Gastrocnemius medialis (tissue), 4 donors: ENCODE measurements around the gene BBS9. TPM values are rescaled to one million over a fixed set of nuclear protein-coding genes. Genes with fewer than 3 reads are reported as not detected.

Experiments used
- ATAC-seq, 2 donors: fragments of 150-250 bp; one replicate each; pipeline ENCODE4 v1.9.1; 2016
- DNase-seq, 2 donors: peaks; one replicate each; pipeline ENCODE4 v3.0.0-alpha.2; 2019
- H3K27ac ChIP-seq, 4 donors: fragments of 200-600 bp; sonication (generic); 1 replicate in 1 of 4; 2 replicates in 3 of 4; pipeline ENCODE4 v1.5.1; 2016 to 2018; ENCODE audit warnings: mild to moderate bottlenecking in 2 of 4, moderate library complexity in 1 of 4
- H3K27me3 ChIP-seq, 3 donors: fragments of 200-600 bp; sonication (generic) in 2 of 3; 1 replicate in 1 of 3; 2 replicates in 2 of 3; pipeline versions ENCODE4 v1.5.1 to v1.6.0; 2016 to 2019; ENCODE audit warnings: mild to moderate bottlenecking in 1 of 3, moderate library complexity in 1 of 3
- H3K36me3 ChIP-seq, 2 donors: fragments of 200-600 bp; sonication (generic) in 1 of 2; one replicate each; pipeline ENCODE4 v1.5.1; 2017 to 2018
- H3K4me1 ChIP-seq, 2 donors: fragments of 200-600 bp; sonication (generic) in 1 of 2; one replicate each; pipeline ENCODE4 v1.5.1; 2016 to 2017; ENCODE audit warnings: mild to moderate bottlenecking in 2 of 2
- H3K4me3 ChIP-seq, 4 donors: fragments of 200-600 bp; sonication (generic) in 3 of 4; 1 replicate in 1 of 4; 2 replicates in 3 of 4; pipeline ENCODE4 v1.5.1; 2016 to 2019; ENCODE audit warnings: mild to moderate bottlenecking in 2 of 4
- H3K9me3 ChIP-seq, 3 donors: fragments of 200-600 bp; sonication (generic) in 2 of 3; 1 replicate in 1 of 3; 2 replicates in 2 of 3; pipeline ENCODE4 v1.5.1; 2016 to 2019
- POLR2A ChIP-seq, 2 donors: fragments of 450-650 bp; IDR thresholded peaks; one replicate each; pipeline ENCODE4 v1.6.1; 2017; ENCODE audit warnings: antibody characterized with exemption in 2 of 2, mild to moderate bottlenecking in 2 of 2, moderate library complexity in 2 of 2
- in situ Hi-C, 4 donors: fragments of 200-750 bp; cut with MboI; loops; one replicate each; pipeline versions ENCODE4 v1.15.0 to v1.8.0; 2017; ENCODE audit warnings: low sequenced_read_pairs in 4 of 4
- intact Hi-C: fragments of 100-400 bp; cut with DNase I; formaldehyde crosslinking; loops from one replicate; pipeline ENCODE4 v1.15.1; 2023; ENCODE audit warnings: low total_unique reads
- total RNA-seq, 4 donors: library from RNA; depleted of rRNA; stranded (reverse); fragments of >200 nt; gene quantifications; one replicate each; pipeline versions ENCODE4 v1.1.0 to v1.2.3, GENCODE V29; 2016
- TF ChIP-seq, protein P1 (sequence below), 5 experiments: fragments of 450-650 bp in 3 of 5; fragments of 200-600 bp in 2 of 5; sonication (generic) in 2 of 5; IDR thresholded peaks in 4 of 5; conservative IDR thresholded peaks in 1 of 5; 1 replicate in 4 of 5; 2 replicates in 1 of 5; pipeline ENCODE4 v1.5.1; 2016 to 2019; ENCODE audit warnings: antibody characterized with exemption in 5 of 5, mild to moderate bottlenecking in 3 of 5, moderate library complexity in 3 of 5

The BBS9 gene
- total RNA-seq, 4 donors from 2014 or later, result 3.5 to 6.5 (median 5.4) TPM

- H3K4me1 ChIP-seq, result no peaks in the 10 kb centered on the region
- H3K27me3 ChIP-seq, result no peaks in the 10 kb centered on the region
- DNase-seq, result no peak
- no peak overlapping the region for H3K27ac ChIP-seq
- TF ChIP-seq, protein P1, sequence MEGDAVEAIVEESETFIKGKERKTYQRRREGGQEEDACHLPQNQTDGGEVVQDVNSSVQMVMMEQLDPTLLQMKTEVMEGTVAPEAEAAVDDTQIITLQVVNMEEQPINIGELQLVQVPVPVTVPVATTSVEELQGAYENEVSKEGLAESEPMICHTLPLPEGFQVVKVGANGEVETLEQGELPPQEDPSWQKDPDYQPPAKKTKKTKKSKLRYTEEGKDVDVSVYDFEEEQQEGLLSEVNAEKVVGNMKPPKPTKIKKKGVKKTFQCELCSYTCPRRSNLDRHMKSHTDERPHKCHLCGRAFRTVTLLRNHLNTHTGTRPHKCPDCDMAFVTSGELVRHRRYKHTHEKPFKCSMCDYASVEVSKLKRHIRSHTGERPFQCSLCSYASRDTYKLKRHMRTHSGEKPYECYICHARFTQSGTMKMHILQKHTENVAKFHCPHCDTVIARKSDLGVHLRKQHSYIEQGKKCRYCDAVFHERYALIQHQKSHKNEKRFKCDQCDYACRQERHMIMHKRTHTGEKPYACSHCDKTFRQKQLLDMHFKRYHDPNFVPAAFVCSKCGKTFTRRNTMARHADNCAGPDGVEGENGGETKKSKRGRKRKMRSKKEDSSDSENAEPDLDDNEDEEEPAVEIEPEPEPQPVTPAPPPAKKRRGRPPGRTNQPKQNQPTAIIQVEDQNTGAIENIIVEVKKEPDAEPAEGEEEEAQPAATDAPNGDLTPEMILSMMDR (IDR thresholded peaks at IDR 0.05 in 4 of 5, conservative IDR thresholded peaks at IDR 0.05 in 1 of 5), result no peak
- no peak for TF ChIP-seq POLR2A (IDR thresholded peaks at IDR 0.05)
- no peaks in the 10 kb centered on the region for H3K36me3 ChIP-seq
- no peak for ATAC-seq
- in situ Hi-C loops (no loop called here), intact Hi-C loops (no loop called here)
- H3K9me3 ChIP-seq, result no peaks in the 10 kb centered on the region
- H3K4me3 ChIP-seq, result no peak overlapping the region
Observed at GRCh38 chr7:33410266-33410665, 280.9 kb downstream of the BBS9 start.

DNA sequence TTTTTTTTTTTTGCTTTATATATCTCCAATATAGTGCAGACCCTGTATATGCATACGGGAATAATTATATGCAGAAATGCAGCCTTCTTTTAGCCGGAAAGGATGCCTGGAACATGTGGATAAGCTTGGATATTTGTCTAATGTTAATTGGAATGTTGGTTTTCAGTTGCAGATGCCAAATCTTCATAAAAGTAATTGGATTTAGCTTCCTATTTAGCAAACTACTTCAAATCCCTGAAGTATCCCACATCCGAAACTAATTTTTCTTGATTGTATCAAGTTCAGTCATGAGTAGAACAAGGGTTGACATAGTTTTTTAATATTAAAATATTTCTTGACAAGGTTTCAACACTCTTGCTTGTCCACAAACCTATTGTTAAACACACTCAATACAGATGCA, 281.7 kb downstream of the BBS9 start:
- no peaks in the 10 kb centered on the region for H3K4me1 ChIP-seq
- H3K4me3 ChIP-seq, result no peak overlapping the region
- no peaks in the 10 kb centered on the region for H3K27me3 ChIP-seq
- no peak for DNase-seq
- TF ChIP-seq, protein P1 (IDR thresholded peaks at IDR 0.05 in 4 of 5, conservative IDR thresholded peaks at IDR 0.05 in 1 of 5), result no peak
- TF ChIP-seq POLR2A (IDR thresholded peaks at IDR 0.05), result no peak
- in situ Hi-C loops, result no loop called here
- H3K27ac ChIP-seq, result no peak overlapping the region
- no peak for ATAC-seq
- no peaks in the 10 kb centered on the region for H3K9me3 ChIP-seq
- intact Hi-C loops, result no loop called here
- no peaks in the 10 kb centered on the region for H3K36me3 ChIP-seq

GRCh38 chr7:33412331-33412730, 283.0 kb downstream of the BBS9 start:
- no peaks in the 10 kb centered on the region for H3K4me1 ChIP-seq
- no peak for DNase-seq
- no peak for ATAC-seq
- no peaks in the 10 kb centered on the region for H3K36me3 ChIP-seq
- no peaks in the 10 kb centered on the region for H3K9me3 ChIP-seq
- in situ Hi-C loops (no loop called here), intact Hi-C loops (no loop called here)
- no peaks in the 10 kb centered on the region for H3K27me3 ChIP-seq
- no peak for TF ChIP-seq POLR2A (IDR thresholded peaks at IDR 0.05)
- TF ChIP-seq, protein P1 (IDR thresholded peaks at IDR 0.05 in 4 of 5, conservative IDR thresholded peaks at IDR 0.05 in 1 of 5), result no peak
- no peak overlapping the region for H3K27ac ChIP-seq
- H3K4me3 ChIP-seq, result no peak overlapping the region

- DNase-seq, result no peak
- TF ChIP-seq, protein P1 (IDR thresholded peaks at IDR 0.05 in 4 of 5, conservative IDR thresholded peaks at IDR 0.05 in 1 of 5), result no peak
- no peak for TF ChIP-seq POLR2A (IDR thresholded peaks at IDR 0.05)
- ATAC-seq, result no peak
- in situ Hi-C loops, result no loop called here
- intact Hi-C loops, result no loop called here
- no peaks in the 10 kb centered on the region for H3K4me1 ChIP-seq
- H3K9me3 ChIP-seq, result no peaks in the 10 kb centered on the region
- no peak overlapping the region for H3K4me3 ChIP-seq
- H3K36me3 ChIP-seq, result no peaks in the 10 kb centered on the region
- H3K27me3 ChIP-seq, result no peaks in the 10 kb centered on the region
- no peak overlapping the region for H3K27ac ChIP-seq
Observed at GRCh38 chr7:33418251-33418701, 288.9 kb downstream of the BBS9 start.
